Activated CD4-positive, alpha-beta T cell treated with anti-CD3 and anti-CD28 coated beads, Interleukin-2, amount 50 U/mL, for 4 hours (primary cell): ENCODE data around the gene HAGHL.

Experiments used
- DNase-seq, 2 experiments: peaks; one replicate each; pipeline ENCODE4 v3.0.0-alpha.2; 2020

Gene HAGHL

DNA sequence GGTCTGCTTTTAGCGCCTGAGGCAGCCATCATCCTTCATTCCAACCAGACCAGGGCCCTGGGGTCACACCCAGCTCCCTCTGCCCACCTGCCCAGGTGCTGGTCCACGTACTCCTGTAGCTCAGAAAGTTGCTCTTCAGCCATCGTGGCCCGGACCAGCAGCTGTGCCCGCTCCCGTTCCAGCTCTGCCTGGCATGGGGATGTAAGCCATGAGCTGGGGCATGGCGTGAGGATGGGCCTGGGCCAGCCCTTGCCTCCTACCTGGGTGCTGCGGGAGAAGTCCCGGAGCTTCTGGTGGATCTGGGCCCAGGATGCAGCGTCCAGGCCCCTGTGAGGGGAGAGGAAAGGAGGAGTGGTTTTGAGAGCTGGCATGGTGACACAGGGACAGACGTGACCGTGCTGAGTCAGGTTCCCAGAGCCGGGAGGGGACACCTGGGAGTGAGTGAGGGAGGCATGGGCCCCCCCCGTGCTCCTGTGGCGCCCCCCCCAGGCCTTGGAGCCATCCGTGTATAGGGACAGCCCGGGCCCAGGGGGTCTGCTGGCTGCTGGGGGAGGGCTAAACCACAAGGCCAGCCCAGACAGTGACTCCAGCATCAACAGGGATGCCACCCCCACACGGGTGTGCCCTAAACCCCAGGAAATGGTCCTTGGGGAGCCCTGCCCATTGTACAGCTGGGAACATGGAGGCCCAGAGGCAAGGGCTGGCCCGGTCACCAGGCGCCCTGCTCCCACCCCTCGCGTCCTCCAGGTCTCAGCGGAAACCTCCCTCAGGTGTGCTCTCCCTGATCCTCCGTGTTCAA is 3.9 kb upstream of the HAGHL start:
- DNase-seq: no peak

GRCh38 chr16:723695-724094 is 3.2 kb upstream of the HAGHL start:
- no peak for DNase-seq

GRCh38 chr16:724188-725040 is 2.5 kb upstream of the HAGHL start:
- DNase-seq: no peak

DNA sequence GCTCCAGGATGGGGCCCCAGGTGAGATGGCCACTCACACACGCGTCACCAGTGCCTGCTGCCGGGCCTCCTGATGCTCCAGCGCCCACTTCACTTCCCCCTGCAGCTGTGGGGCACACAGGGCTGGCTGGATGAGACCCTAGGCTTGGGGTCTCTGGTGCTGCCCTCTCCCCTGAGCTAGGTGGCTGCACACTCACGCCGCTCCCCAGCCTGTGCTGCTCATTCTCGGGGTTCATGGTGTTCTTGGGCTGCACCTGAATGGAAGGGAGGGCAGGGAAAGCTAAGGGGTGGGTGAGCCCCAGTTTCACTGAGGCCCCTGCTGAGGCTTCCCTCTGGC is 1.9 kb upstream of the HAGHL start:
- DNase-seq: no peak

GRCh38 chr16:725463-726187 is 1.3 kb upstream of the HAGHL start:
- DNase-seq: no peak

DNA sequence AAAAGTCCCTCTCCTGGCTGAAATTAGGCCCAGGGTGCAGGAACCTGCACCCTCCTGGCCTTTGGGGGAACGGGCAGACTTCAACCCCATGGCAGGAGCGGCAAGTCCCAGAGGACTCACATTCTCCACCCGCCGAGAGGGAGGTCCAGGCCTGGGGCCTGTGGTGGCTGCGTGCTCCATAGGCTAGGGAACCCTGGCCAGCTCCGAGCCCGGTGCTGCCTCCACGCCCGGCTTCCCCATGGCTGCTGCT is 793 bp upstream of the HAGHL start:
- no peak for DNase-seq

GRCh38 chr16:727291-727977 is 528 bp downstream of the HAGHL start:
- DNase-seq: no peak

GRCh38 chr16:728131-728889 is 1.4 kb downstream of the HAGHL start:
- peak; percentile 34 to 35 for DNase-seq

DNA sequence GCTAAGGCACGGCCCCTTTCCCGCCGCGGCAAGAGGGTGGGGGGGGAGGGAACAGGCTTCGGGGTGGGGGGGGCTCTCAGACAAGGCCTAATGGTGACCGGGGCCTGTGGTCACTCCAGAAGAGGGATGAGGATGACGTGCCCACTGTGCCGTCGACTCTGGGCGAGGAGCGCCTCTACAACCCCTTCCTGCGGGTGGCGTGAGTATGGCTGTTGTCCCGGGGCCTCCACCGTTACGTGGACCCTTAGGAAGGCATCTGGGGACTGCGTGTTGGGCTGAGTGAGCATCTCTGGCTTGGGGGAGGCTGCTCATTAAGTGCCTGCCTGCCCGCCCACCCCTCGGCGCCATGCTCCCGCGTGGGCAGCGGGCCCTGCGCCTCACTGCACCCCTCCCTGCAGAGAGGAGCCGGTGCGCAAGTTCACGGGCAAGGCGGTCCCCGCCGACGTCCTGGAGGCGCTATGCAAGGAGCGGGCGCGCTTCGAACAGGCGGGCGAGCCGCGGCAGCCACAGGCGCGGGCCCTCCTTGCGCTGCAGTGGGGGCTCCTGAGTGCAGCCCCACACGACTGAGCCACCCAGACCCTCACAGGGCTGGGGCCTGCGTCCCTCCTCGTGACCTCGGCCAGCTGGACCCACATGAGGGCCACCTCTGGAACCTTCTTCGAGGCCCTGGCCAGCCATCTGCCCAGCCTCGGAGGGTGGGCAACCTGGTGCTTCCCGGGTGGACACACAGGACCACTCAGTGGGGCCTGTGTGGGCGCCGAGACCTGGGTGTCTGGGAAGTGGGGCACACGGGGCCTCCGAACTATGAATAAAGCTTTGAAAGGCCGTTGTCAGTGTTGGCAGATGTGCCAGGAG is 2.2 kb downstream of the HAGHL start:
- DNase-seq: no peak

DNA sequence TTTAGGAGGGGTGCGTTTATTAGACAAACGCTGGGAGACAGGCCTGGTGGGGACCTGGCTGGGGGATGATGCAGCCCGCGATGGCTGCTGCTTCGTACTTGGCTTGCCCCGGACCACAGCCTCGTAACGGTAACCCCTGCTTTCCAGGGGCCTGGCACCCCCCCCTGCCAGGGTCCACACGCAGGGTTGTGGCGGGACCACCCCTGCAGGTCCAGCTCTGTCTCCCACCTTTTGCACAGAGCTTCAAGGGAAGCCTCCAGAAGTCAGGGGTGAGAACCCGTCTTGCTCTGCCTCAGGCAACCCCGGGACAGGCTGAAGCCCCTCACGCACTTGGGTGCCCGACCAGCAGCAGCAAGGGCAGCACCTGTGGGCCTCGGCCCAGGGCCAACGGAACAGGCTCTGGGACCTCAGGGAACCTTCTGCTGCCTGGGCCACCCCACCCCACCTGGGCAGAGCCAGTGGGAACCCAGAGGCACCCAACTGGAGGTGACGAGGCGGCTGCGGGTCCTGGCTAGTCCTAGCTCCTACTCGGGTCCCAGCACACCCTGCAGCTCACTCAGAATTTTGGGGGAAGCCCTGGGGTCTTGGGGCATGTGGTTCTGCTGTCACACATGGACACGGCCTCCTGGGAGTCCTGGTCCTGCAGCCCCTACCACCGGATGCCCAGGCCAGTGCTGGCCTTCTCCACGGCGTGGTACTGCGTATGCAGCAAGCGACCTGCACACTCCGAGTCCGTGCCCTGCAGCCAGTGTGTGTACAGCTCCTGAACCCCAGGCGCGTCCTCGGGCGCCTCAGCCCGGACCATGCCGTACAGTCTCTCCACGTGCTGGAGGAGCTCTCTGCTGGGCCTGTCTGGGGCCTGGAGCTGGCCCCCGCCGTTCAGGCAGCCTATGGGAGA is 3.1 kb downstream of the HAGHL start:
- DNase-seq: no peak

DNA sequence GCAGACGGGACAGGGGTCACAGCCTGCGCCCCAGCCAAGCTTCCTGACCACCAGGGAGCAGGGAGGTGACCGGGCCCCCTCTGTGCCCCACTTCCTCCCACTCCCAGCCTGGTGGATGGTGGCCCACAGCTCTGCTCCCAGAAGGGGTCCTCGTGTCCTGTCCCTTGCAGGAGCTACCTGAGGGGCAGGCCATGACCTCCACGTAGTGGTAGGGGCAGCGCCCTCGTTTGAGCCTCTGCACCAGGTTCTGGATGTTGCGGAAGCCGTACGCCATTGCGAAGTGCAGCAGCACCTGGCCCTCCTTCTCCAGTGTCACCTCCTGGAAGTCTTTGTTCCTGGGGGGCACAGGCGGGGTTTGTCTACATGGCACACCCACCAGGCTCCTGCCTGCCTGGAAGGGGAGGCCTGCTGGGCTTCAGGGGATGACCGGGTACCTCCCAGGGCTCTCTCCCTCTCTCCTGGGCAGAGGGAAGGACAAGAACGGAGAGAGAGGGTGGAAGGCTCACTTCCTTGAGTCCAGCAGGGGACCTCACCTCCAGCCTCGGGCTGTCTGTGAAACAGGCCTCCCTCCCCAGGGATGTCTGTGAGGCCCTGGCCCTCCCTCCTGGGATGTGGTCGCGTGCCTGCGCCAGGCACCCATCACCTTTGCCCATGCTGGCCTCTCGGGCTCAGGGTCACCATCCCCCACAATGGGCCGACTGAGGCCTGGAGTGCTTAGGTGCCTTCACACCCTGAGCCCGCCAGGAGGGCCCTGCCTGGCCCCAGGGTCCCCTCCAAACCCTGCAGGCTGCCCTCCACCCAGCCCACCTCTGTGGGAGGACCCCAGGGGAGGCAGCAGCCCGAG is 4.0 kb downstream of the HAGHL start:
- no peak for DNase-seq

DNA sequence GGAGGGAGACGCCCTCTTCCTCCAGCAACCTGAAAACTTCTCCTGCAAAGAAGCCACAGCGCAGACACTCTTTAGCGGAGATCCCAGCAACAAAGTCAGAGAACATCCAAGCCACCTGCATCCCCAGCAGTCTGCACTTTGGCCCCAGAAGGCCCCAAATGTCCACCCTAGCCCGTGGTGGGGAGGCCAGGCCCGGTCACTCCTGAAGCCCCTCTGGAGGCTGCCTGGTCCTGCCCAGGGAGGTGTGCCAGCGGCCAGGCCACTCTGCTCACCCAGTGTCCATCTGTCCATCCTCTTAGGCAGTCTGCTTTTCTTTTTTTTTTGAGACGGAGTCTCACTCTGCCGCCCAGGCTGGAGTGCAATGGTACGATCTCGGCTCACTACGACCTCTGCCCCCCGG is 5.4 kb downstream of the HAGHL start:
- no peak for DNase-seq

- no peak for DNase-seq
Observed at GRCh38 chr16:732936-733335, 6.0 kb downstream of the HAGHL start.

GRCh38 chr16:733382-734207 is 6.7 kb downstream of the HAGHL start:
- DNase-seq: no peak

DNA sequence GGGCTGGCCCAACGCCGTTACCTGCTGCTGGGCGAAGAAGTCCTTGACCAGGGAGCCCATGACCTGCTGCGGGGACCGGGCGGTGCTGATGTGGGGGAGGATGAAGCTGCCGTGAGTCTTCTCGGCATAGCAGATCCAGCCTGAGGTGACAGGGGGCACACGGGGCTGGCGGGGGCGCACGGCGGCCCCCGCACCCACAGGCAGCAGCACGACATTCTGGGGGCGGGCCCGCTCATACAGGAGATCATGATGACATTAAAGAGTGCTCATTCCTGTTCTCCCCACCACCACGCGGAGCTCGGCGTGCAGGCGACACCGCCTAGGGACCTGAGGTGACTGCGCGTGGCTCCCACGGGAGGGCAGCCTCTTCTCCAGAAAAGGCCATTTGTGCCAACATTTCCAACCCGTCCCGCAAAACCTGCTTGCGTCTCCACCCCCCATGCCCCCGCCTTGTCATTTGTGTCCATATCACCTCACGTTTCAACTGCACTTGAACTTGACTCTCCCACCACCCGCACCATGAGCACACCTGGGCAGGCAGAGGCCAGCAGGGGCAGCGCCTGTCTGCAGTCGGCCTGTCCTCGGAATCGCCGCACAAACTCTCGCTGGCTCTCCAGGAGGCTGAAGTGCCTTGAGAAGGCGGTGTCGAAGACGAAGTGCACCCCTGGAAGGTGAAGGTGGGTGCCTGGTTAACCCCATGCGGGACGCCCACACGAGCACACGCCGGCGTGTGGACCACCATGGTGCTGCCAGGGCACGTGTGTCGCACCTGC is 7.5 kb downstream of the HAGHL start:
- no peak for DNase-seq

DNA sequence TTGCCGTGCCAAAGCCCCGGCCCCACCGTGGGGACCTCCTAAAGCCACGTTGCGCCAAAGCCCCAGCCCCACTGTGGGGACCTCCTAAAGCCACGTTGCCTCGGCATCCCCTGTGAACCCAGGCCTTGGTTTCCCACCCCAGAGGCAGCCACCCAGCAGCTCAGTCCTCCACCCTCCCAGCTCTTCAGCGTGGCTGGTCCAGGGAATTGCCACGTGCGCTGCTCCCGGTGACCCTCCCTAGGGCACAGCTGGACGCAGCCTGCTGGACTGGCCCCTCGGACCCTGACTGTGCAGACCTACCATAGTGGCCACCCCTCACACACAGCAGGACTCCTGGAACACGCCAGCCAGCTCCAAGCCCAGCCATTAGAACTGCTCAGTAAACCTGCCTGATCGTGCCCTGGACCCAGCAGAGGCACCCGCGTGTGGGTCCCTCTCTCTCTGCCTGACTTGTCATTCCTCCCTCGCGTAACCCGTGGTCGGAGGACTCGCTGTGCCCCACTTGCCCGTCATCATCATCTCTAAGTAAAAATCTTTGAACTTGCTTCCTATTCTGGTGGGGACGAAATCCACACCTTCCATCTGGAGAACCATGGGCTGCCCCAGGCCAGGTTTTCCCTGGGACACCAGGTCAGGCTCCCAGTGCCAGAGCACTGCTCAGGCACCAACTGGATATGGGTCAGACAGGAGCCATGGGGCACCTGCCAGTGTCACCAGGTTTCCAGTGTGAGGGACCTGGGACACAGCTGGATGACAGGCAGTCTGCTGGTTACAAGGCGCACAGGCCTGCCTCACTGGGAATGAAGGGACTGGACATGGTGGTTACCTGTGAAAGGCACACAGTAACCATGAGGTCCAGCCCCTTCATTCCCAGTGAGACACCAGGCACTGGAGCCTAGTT is 8.3 kb downstream of the HAGHL start:
- no peak for DNase-seq

- DNase-seq: no peak
Observed at GRCh38 chr16:735982-736453, 9.1 kb downstream of the HAGHL start.
